Prostate gland (tissue), 2 donors: Measurements from ENCODE around the gene RSPH1. TPM values are rescaled to one million over a fixed set of nuclear protein-coding genes. Genes with fewer than 3 reads are reported as not detected.

ENCODE experiments used
- DNase-seq: peaks from one replicate; pipeline ENCODE4 v3.0.0-alpha.2; 2019; ENCODE audit warnings: low spot score
- H3K27ac ChIP-seq, 2 donors: fragments of 200-600 bp; sonication (generic); 2 replicates each; pipeline ENCODE4 v1.5.1; 2017 to 2019
- H3K27me3 ChIP-seq: fragments of 200-600 bp; sonication (generic); replicated peaks from 2 replicates; pipeline ENCODE4 v1.5.1; 2019; ENCODE audit not compliant: insufficient read depth
- H3K36me3 ChIP-seq, 2 donors: fragments of 200-600 bp; sonication (generic); 1 replicate in 1 of 2; 2 replicates in 1 of 2; pipeline versions ENCODE4 v1.5.1 to v1.8.1; 2017 to 2019
- H3K4me1 ChIP-seq: fragments of 200-600 bp; sonication (generic); replicated peaks from 2 replicates; pipeline ENCODE4 v1.5.1; 2019
- H3K4me3 ChIP-seq, 2 donors: fragments of 200-600 bp; sonication (generic); 2 replicates each; pipeline ENCODE4 v1.5.1; 2017 to 2019
- H3K9me3 ChIP-seq: fragments of 200-600 bp; sonication (generic); 2 replicates; pipeline ENCODE4 v1.5.1; 2017
- POLR2A ChIP-seq: fragments of 450-650 bp; IDR thresholded peaks from one replicate; pipeline ENCODE4 v1.6.1; 2016; ENCODE audit warnings: antibody characterized with exemption, mild to moderate bottlenecking
- POLR2AphosphoS5 ChIP-seq: sonication (generic); formaldehyde crosslinking; IDR thresholded peaks from one replicate; pipeline ENCODE4 v1.6.1; 2017; ENCODE audit warnings: antibody characterized with exemption
- WGBS: methylation state at CpG from one replicate; pipeline ENCODE4 v1.1.5; 2018; 5-methylcytosine and 5-hydroxymethylcytosine counted together
- intact Hi-C: fragments of 100-400 bp; cut with DNase I; formaldehyde crosslinking; loops from one replicate; pipeline ENCODE4 v1.14.2; 2022
- total RNA-seq, 2 donors: library from RNA; depleted of rRNA; stranded (reverse); fragments of >200 nt; gene quantifications; one replicate each; pipeline ENCODE4 v1.1.0, GENCODE V29; 2016
- TF ChIP-seq, protein P1 (sequence below), 4 experiments: fragments of 200-600 bp in 2 of 4; fragments of 450-650 bp in 2 of 4; sonication (generic) in 2 of 4; IDR thresholded peaks; 1 replicate in 3 of 4; 2 replicates in 1 of 4; pipeline ENCODE4 v1.5.1; 2016 to 2019; ENCODE audit warnings: antibody characterized with exemption in 4 of 4, mild to moderate bottlenecking in 2 of 4, moderate library complexity in 2 of 4

RSPH1 gene
- total RNA-seq, 2 donors from 2014 or later, result 1.6 to 2.6 TPM

DNA sequence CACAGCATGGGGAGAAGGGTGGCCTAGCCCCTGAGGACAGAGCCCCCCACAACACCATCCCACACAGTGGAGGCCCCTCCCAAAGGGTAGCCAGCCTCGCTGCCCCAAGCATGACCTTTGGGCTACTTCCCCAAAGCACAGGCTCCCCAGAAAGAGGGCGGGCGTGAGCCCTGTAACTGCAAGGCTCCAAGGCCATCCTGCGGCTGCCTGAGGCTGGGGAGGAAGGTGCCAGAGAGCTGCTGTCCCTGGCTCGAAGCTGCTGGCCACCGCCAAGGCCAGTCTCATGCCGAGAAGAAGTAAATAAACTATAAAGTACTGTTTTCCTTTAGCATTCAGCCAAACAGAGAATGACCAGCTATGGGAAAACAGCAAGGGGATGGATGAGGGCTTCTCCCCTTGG is 64.8 kb downstream of the RSPH1 start:
- WGBS, result 46% methylated on average over 7 of the region's 7 CpGs
- intact Hi-C loops, result no loop called here
- H3K36me3 ChIP-seq, result no peaks in the 10 kb centered on the region
- no peak for TF ChIP-seq POLR2A
- peak; percentile 68 for TF ChIP-seq POLR2AphosphoS5
- peak; percentile 42 for DNase-seq
- no peaks in the 10 kb centered on the region for H3K27me3 ChIP-seq
- H3K4me1 ChIP-seq, result no peaks in the 10 kb centered on the region
- no peaks in the 10 kb centered on the region for H3K9me3 ChIP-seq
- H3K4me3 ChIP-seq, result no peak overlapping the region
- no peak overlapping the region for H3K27ac ChIP-seq

DNA sequence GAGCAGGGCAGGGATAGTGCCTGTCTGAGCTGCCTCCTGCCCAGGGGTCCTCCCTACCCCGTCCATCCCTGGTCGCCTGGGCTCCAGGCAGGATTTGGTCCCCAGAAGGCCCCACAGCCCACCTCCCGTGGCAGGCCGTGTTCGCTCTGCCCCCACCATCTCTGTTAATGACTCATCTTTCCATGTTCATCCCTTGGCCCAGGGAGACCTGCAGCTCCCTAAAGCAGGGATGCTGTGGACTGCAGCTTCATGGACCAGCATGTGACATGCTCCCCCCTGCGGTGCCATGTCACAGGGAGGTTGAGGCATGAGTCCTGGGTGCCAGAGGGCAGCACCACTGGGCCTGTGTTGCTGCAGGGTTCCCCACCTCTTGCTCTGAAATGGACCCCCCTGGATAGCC is 65.5 kb downstream of the RSPH1 start:
- H3K4me3 ChIP-seq, result no peak overlapping the region
- intact Hi-C loops, result no loop called here
- 89% methylated on average over 6 of the region's 6 CpGs for WGBS
- no peaks in the 10 kb centered on the region for H3K4me1 ChIP-seq
- H3K9me3 ChIP-seq, result no peaks in the 10 kb centered on the region
- no peak overlapping the region for H3K27ac ChIP-seq
- no peaks in the 10 kb centered on the region for H3K27me3 ChIP-seq
- no peak for DNase-seq
- no peaks in the 10 kb centered on the region for H3K36me3 ChIP-seq
- no peak for TF ChIP-seq POLR2AphosphoS5
- TF ChIP-seq POLR2A, result no peak
- TF ChIP-seq, protein P1, sequence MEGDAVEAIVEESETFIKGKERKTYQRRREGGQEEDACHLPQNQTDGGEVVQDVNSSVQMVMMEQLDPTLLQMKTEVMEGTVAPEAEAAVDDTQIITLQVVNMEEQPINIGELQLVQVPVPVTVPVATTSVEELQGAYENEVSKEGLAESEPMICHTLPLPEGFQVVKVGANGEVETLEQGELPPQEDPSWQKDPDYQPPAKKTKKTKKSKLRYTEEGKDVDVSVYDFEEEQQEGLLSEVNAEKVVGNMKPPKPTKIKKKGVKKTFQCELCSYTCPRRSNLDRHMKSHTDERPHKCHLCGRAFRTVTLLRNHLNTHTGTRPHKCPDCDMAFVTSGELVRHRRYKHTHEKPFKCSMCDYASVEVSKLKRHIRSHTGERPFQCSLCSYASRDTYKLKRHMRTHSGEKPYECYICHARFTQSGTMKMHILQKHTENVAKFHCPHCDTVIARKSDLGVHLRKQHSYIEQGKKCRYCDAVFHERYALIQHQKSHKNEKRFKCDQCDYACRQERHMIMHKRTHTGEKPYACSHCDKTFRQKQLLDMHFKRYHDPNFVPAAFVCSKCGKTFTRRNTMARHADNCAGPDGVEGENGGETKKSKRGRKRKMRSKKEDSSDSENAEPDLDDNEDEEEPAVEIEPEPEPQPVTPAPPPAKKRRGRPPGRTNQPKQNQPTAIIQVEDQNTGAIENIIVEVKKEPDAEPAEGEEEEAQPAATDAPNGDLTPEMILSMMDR (IDR thresholded peaks at IDR 0.05), result no peak

DNA sequence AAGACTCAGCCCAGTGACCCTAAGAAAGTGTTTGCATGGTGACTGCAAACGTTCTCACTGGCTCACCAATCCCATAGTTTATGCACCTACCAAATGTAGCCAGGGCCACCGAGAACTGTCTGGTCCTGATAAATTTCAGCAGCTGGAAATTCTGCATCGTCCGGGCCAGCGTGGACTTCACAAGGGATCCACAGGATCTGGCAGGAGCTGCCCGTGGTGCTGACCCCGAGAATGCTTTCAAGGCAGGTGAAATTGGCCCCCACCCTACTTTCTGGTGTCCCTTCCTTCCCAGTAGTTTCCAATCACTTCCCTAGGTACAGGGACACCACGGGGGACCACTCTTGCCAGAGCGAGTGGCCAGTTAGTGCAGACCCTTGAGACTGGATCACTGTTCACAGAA is 66.2 kb downstream of the RSPH1 start:
- no peak for DNase-seq
- WGBS, result 24% methylated on average over 8 of the region's 9 CpGs
- H3K36me3 ChIP-seq, result no peaks in the 10 kb centered on the region
- intact Hi-C loops, result no loop called here
- no peaks in the 10 kb centered on the region for H3K9me3 ChIP-seq
- H3K27me3 ChIP-seq, result no peaks in the 10 kb centered on the region
- no peak overlapping the region for H3K27ac ChIP-seq
- H3K4me3 ChIP-seq, result no peak overlapping the region
- no peak for TF ChIP-seq POLR2AphosphoS5
- TF ChIP-seq, protein P1 (IDR thresholded peaks at IDR 0.05), result no peak
- no peak for TF ChIP-seq POLR2A
- H3K4me1 ChIP-seq, result no peaks in the 10 kb centered on the region

DNA sequence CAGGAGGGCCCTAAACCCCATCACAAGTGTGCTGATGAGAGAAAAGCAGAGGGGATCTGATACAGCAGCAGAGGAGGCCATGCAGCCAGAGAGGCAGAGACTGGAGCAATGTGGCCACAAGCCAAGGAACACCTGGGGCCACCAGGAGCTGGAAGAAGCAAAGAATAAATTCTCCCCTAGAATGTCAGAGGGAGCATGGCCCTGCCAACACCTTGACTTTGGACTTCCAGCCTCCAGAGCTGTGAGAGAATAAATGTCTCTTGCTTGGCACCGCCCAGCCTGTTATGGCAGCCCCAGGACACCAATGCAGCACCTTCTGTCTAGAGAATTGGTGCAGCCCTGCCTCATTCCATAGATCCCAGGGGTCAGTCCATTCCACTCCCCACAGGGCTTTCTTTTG is 67.0 kb downstream of the RSPH1 start:
- DNase-seq, result no peak
- Histone ChIP-seq H3K4me3 (no peak overlapping the region), H3K36me3 (no peaks in the 10 kb centered on the region), H3K27ac (no peak overlapping the region), H3K9me3 (no peaks in the 10 kb centered on the region), H3K27me3 (no peaks in the 10 kb centered on the region), H3K4me1 (no peaks in the 10 kb centered on the region)
- TF ChIP-seq POLR2AphosphoS5 (no peak), POLR2A (no peak)
- TF ChIP-seq, protein P1 (IDR thresholded peaks at IDR 0.05), result no peak
- 92% methylated on average over 1 of the region's 1 CpG for WGBS
- intact Hi-C loops, result no loop called here

DNA sequence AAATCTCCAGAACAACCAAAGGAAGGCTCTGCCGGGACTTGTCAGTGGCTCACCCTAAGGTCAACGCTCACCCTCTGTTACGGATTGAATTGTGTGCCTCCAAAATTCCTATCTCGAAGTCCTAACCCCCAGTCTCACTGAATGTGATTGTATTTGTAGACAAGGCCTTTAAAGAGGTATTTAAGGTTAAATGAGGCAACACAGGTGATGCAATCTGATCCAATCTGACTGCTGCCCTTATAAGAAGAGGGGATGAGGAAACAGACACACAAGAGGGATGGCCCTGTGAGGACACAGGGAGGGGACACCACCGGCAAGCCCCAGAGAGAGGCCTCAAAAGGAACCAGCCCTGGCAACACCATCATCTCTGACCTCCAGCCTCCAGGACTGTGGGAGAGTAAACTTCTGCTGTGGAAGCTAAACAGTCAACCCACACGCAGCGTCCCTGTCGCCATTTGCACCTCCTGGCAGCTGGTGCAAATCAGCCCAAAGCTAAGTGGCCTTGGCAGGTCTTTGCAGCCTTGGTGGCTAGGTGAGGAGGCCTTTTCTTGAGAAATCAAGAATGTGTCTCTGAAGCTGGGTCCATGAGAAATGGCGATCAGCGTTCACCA is 68.1 kb downstream of the RSPH1 start:
- no peaks in the 10 kb centered on the region for H3K4me1 ChIP-seq
- no peak overlapping the region for H3K4me3 ChIP-seq
- no peaks in the 10 kb centered on the region for H3K27me3 ChIP-seq
- TF ChIP-seq, protein P1 (IDR thresholded peaks at IDR 0.05), result no peak
- TF ChIP-seq POLR2A (no peak), POLR2AphosphoS5 (no peak)
- no peak for DNase-seq
- no peaks in the 10 kb centered on the region for H3K36me3 ChIP-seq
- 77% methylated on average over 10 of the region's 10 CpGs for WGBS
- no peak overlapping the region for H3K27ac ChIP-seq
- H3K9me3 ChIP-seq, result no peaks in the 10 kb centered on the region
- intact Hi-C loops, result no loop called here
